Naive thymus-derived CD4-positive, alpha-beta T cell (primary cell): ENCODE results near the gene COBLL1. TPM values are rescaled to one million over a fixed set of nuclear protein-coding genes. Genes with fewer than 3 reads are reported as not detected.

Source experiments
- ATAC-seq: fragments of 150-1000 bp; cut with Tn5 transposase; 2 replicates; pipeline ENCODE4 v1.10.0; 2021; ENCODE audit warnings: mild to moderate bottlenecking, moderate library complexity
- CTCF ChIA-PET: fragments of 350-600 bp; sonication (Branson Sonifier 250); formaldehyde crosslinking; loops from one replicate; lab custom pipeline; 2021; ENCODE audit warnings: antibody characterized with exemption; lab: Charles Lee
- POLR2A ChIA-PET: fragments of 350-600 bp; sonication (Branson Sonifier 250); formaldehyde crosslinking; loops from one replicate; lab custom pipeline; 2021; ENCODE audit warnings: antibody characterized with exemption, inconsistent platforms; lab: Charles Lee
- DNase-seq, 9 donors: peaks; one replicate each; pipeline versions ENCODE4 v3.0.0 to v3.0.0-alpha.2; 2020 to 2022; ENCODE audit warnings: mixed read lengths in 1 of 9
- H3K27ac ChIP-seq: one replicate; pipeline ENCODE4 v1.7.0; 2013; ENCODE audit warnings: mild to moderate bottlenecking, low read depth, low read length, moderate library complexity
- H3K27me3 ChIP-seq, 2 donors: one replicate each; pipeline ENCODE4 v1.7.0; 2013; ENCODE audit warnings: low read length in 2 of 2, mild to moderate bottlenecking in 2 of 2, moderate library complexity in 2 of 2; ENCODE audit not compliant: control insufficient read depth in 2 of 2, insufficient read depth in 2 of 2
- H3K36me3 ChIP-seq, 3 experiments: 1 replicate in 2 of 3; 2 replicates in 1 of 3; pipeline ENCODE4 v1.7.0; 2013; ENCODE audit warnings: low read length in 3 of 3, mild to moderate bottlenecking in 3 of 3, moderate library complexity in 1 of 3; ENCODE audit not compliant: insufficient read depth in 3 of 3, control insufficient read depth in 2 of 3
- H3K4me1 ChIP-seq, 2 donors: one replicate each; pipeline ENCODE4 v1.7.0; 2013; ENCODE audit warnings: low read length in 2 of 2, mild to moderate bottlenecking in 2 of 2, moderate library complexity in 1 of 2; ENCODE audit not compliant: control insufficient read depth in 2 of 2, insufficient read depth in 2 of 2
- H3K4me3 ChIP-seq: 2 replicates; pipeline ENCODE4 v1.7.0; 2013; ENCODE audit warnings: mild to moderate bottlenecking, low read length
- H3K9me3 ChIP-seq, 3 experiments: 1 replicate in 2 of 3; 2 replicates in 1 of 3; pipeline ENCODE4 v1.7.0; 2013; ENCODE audit warnings: low read length in 3 of 3; ENCODE audit not compliant: control insufficient read depth in 2 of 3
- H3K27ac Mint-ChIP-seq, 9 donors: one replicate each; pipeline ENCODE4 v1.8.0; 2020 to 2022; ENCODE audit warnings: mixed read lengths in 9 of 9, mild to moderate bottlenecking in 8 of 9, moderate library complexity in 5 of 9, inconsistent platforms in 2 of 9
- H3K27me3 Mint-ChIP-seq, 5 donors: one replicate each; pipeline ENCODE4 v1.8.0; 2021 to 2022; ENCODE audit warnings: mixed read lengths in 5 of 5, mild to moderate bottlenecking in 1 of 5
- H3K36me3 Mint-ChIP-seq, 5 donors: one replicate each; pipeline ENCODE4 v1.8.0; 2020 to 2022; ENCODE audit warnings: mixed read lengths in 5 of 5, mild to moderate bottlenecking in 3 of 5, inconsistent platforms in 1 of 5
- H3K4me1 Mint-ChIP-seq, 7 donors: one replicate each; pipeline ENCODE4 v1.8.0; 2020 to 2022; ENCODE audit warnings: mixed read lengths in 7 of 7, mild to moderate bottlenecking in 3 of 7, inconsistent platforms in 1 of 7
- H3K4me3 Mint-ChIP-seq, 10 donors: one replicate each; pipeline ENCODE4 v1.8.0; 2020 to 2022; ENCODE audit warnings: mild to moderate bottlenecking in 10 of 10, mixed read lengths in 10 of 10, moderate library complexity in 6 of 10, inconsistent platforms in 2 of 10
- H3K9me3 Mint-ChIP-seq, 11 donors: one replicate each; pipeline ENCODE4 v1.8.0; 2020 to 2022; ENCODE audit warnings: mixed read lengths in 11 of 11, mild to moderate bottlenecking in 4 of 11, inconsistent platforms in 1 of 11, moderate library complexity in 1 of 11
- intact Hi-C, 2 donors: fragments of 100-400 bp; cut with micrococcal nuclease; formaldehyde crosslinking; loops; one replicate each; pipeline ENCODE4 v1.15.1; 2023
- polyA plus RNA-seq, 2 donors: library from polyadenylated mRNA; unstranded; fragments of 300-500 nt; fragmentation: Illumina TruSeq; gene quantifications; one replicate each; pipeline ENCODE4 v1.2.3, GENCODE V29; 2021
- total RNA-seq, 6 experiments: library from RNA in 5 of 6; stranded (reverse) in 5 of 6; gene quantifications; 1 replicate in 5 of 6; 2 replicates in 1 of 6; pipeline ENCODE4 v1.2.3 and lab custom pipeline; 2021 to 2026

Gene COBLL1
- total and polyA plus RNA-seq, 7 experiments from 2014 or later = 0.22 to 8.0 (median 0.57) TPM; not detected in 2

DNA sequence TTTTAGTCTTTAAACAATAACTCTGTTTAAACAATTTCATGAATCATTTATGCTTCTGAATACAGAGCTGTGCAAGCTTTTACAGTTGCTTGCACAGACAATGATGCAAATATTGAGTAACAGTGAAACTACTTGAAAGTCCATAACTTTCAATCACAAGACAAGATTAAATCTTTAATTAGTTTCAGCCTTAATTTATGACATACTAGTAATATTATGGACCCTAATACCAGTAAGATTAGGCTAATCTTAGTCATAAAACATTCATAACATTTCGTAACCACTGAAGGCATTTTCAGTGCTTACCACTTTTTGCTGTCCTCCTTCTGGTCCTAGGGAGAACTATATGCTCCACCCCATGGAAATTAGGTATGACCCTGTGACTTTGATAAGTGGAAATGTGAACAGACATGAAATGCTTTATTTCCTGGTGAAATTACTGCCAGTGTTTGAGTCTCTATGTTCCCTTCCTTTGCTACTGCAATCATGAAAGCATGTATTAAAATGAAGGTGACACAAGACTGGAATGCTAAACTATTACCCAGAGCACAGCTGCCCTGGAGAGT lies 1.8 kb upstream of the COBLL1 start:
- Mint-ChIP-seq H3K4me1 (peaks cover 0 to 9% (median 8%) of the 10 kb centered on the region in 7 donors), H3K36me3 (no peaks in the 10 kb centered on the region), H3K27ac (no peak overlapping the region), H3K9me3 (no peaks in the 10 kb centered on the region), H3K27me3 (peaks cover 24 to 59% (median 39%) of the 10 kb centered on the region in 5 donors), H3K4me3 (peak overlapping the region in 1 of 10 donors; percentile 34)
- ATAC-seq (no peak), DNase-seq (no peak)
- ChIA-PET CTCF (no interaction called here), POLR2A (no interaction called here)
- no peaks in the 10 kb centered on the region for H3K4me1 ChIP-seq
- H3K36me3 ChIP-seq = no peaks in the 10 kb centered on the region
- intact Hi-C loops = no loop called here
- peaks cover 0 to 8% of the 10 kb centered on the region in 2 donors for H3K27me3 ChIP-seq
- H3K9me3 ChIP-seq = no peaks in the 10 kb centered on the region
- no peak overlapping the region for H3K4me3 ChIP-seq
- no peak overlapping the region for H3K27ac ChIP-seq

DNA sequence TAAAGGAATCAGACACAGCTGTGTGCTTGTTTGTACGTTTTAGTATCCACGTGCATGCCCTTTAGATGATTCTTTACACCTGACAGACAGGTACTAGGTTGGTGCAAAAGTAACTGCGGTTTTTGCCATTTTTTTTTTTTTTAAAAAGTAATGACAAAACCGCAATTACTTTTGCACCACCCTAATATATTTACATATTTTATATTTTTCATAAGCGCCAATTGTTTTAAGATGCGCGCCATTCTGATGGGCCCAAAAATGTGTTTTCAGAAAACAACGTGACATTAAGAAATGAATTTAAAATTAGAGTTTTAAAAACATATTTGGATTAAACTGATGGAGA lies 972 bp upstream of the COBLL1 start:
- no peak overlapping the region for H3K27ac ChIP-seq
- Mint-ChIP-seq H3K4me1 (peaks cover 0 to 9% (median 8%) of the 10 kb centered on the region in 7 donors), H3K27me3 (peaks cover 28 to 60% (median 47%) of the 10 kb centered on the region in 5 donors), H3K4me3 (peak overlapping the region in 6 of 10 donors; percentile 58 to 77 (median 65)), H3K9me3 (no peaks in the 10 kb centered on the region), H3K36me3 (no peaks in the 10 kb centered on the region), H3K27ac (no peak overlapping the region)
- H3K9me3 ChIP-seq = no peaks in the 10 kb centered on the region
- ATAC-seq (no peak), DNase-seq (no peak)
- no peaks in the 10 kb centered on the region for H3K4me1 ChIP-seq
- H3K27me3 ChIP-seq = peaks cover 0 to 8% of the 10 kb centered on the region in 2 donors
- intact Hi-C loops = no loop called here
- CTCF ChIA-PET = no interaction called here
- POLR2A ChIA-PET = no interaction called here
- H3K36me3 ChIP-seq = no peaks in the 10 kb centered on the region
- H3K4me3 ChIP-seq = no peak overlapping the region

DNA sequence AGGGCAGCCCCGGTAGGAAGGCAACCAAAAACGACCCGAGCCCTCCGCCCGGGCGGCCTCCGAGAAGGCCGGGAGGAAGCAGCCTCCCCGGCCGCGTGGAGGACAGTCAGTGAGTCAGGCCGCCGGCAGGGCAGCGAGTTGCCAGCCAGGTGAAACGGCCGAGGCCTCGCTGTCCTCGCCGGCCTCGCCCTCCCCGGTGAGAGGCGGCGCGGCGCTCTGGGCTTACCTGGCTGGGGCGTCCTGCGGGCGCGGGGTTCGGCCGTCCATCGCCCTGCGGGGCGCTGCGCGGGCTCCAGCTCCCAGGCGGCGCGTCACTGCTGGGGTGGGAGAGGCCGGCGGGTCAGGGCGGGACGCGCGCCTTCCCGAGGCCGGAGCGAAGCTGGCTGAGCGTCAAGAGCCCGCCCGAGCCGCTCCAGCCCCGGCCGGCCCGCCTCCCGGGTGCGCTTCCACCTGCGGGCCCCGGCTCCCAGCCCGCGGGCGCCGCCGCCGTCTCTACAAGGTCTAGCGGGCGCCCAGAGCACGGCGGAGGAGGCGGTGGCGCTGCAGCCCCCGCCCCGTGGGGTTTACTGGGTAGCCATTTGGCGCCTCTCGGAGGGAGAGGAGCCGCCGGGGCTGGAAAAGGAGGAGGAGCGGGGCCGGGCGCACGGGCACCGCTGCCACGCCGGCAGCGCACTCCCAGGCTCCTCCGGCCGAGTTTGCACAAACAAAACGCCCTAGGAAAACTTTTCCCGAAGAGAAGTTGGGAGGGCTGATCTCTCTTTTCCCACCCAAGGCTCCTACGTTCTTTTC lies 499 bp downstream of the COBLL1 start:
- H3K4me1 ChIP-seq = no peaks in the 10 kb centered on the region
- H3K27me3 Mint-ChIP-seq = peaks cover 28 to 71% (median 55%) of the 10 kb centered on the region in 5 donors
- H3K4me1 Mint-ChIP-seq = peaks cover 0 to 9% (median 8%) of the 10 kb centered on the region in 7 donors
- peak overlapping the region; percentile 58 to 85 (median 74) for H3K4me3 Mint-ChIP-seq
- no peaks in the 10 kb centered on the region for H3K9me3 Mint-ChIP-seq
- peak overlapping the region; percentile 9 for H3K4me3 ChIP-seq
- no peak overlapping the region for H3K27ac Mint-ChIP-seq
- H3K27ac ChIP-seq = no peak overlapping the region
- peak in 4 of 9 donors; percentile 1 to 44 (median 4) for DNase-seq
- POLR2A ChIA-PET = no interaction called here
- CTCF ChIA-PET = no interaction called here
- H3K36me3 ChIP-seq = no peaks in the 10 kb centered on the region
- peak; percentile 68 for ATAC-seq
- H3K36me3 Mint-ChIP-seq = no peaks in the 10 kb centered on the region
- no peaks in the 10 kb centered on the region for H3K9me3 ChIP-seq
- H3K27me3 ChIP-seq = peaks cover 0 to 8% of the 10 kb centered on the region in 2 donors
- intact Hi-C loops = no loop called here

DNA sequence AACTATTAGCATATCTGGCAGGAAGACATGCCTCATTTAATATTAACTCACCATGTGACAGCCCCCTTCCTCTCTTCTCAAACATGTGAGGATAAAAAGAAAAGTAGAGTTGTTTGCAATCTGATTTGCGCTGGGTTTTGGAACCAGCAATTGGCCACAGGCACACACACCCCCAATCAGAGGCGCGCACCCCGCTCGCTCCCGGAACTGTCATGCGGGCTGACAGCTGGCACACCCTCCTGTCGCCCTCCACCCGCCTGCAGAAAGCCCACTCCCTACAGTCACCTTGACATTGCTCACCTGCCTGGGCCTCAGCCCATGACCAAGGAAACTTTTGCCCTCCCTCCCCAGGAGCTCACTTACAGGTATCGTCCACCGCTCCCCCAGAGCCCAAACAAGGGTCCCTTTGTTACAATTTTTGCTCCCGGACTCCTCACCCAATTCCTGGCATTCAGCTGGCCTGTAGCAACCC lies 1.1 kb downstream of the COBLL1 start:
- DNase-seq = no peak

DNA sequence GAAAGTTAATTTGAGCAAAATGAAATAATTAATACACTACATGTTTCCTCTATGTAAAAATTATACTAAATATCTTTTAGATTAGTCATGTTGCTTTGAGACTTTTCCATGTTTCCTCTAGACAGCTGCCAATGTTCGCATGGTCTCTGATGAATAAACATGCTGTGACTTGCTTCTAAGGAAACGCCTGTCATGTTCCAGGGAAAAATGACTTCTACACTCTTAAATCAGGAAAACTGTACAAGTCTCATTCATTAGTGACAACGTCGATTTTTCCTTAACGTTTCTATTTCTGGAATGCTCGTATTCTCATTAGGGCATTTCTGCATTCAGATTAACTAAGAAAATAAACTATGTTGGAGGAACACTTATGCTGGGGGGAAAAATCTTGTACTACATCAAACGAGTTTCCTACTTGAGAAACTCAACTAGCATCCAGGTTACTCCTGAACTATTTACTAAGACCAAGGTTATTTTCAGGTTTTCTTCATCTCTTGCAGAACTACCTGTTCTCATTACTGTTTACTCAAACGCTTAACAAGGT lies 1.6 kb downstream of the COBLL1 start:
- Histone ChIP-seq H3K4me3 (no peak overlapping the region), H3K27ac (no peak overlapping the region), H3K27me3 (peaks cover 0 to 8% of the 10 kb centered on the region in 2 donors), H3K4me1 (no peaks in the 10 kb centered on the region), H3K9me3 (no peaks in the 10 kb centered on the region), H3K36me3 (no peaks in the 10 kb centered on the region)
- H3K27ac Mint-ChIP-seq = no peak overlapping the region
- H3K36me3 Mint-ChIP-seq = no peaks in the 10 kb centered on the region
- intact Hi-C loops = no loop called here
- DNase-seq (no peak), ATAC-seq (no peak)
- H3K27me3 Mint-ChIP-seq = peaks cover 27 to 66% (median 50%) of the 10 kb centered on the region in 5 donors
- H3K9me3 Mint-ChIP-seq = peaks cover 0 to 4% (median 0%) of the 10 kb centered on the region in 11 donors
- H3K4me3 Mint-ChIP-seq = peak overlapping the region; percentile 50 to 85 (median 72)
- POLR2A ChIA-PET = no interaction called here
- H3K4me1 Mint-ChIP-seq = peaks cover 0 to 9% (median 8%) of the 10 kb centered on the region in 7 donors
- CTCF ChIA-PET = no interaction called here

More for the DNA sequence above, 1.1 kb downstream of the COBLL1 start:
- Histone ChIP-seq H3K36me3 (no peaks in the 10 kb centered on the region), H3K27ac (no peak overlapping the region), H3K9me3 (no peaks in the 10 kb centered on the region), H3K27me3 (peaks cover 0 to 8% of the 10 kb centered on the region in 2 donors), H3K4me1 (no peaks in the 10 kb centered on the region), H3K4me3 (no peak overlapping the region)
- ATAC-seq = peak; percentile 19
- ChIA-PET CTCF (no interaction called here), POLR2A (no interaction called here)
- Mint-ChIP-seq H3K4me3 (peak overlapping the region; percentile 50 to 85 (median 72)), H3K36me3 (no peaks in the 10 kb centered on the region), H3K27me3 (peaks cover 28 to 65% (median 51%) of the 10 kb centered on the region in 5 donors), H3K9me3 (no peaks in the 10 kb centered on the region), H3K27ac (no peak overlapping the region), H3K4me1 (peaks cover 0 to 9% (median 8%) of the 10 kb centered on the region in 7 donors)
- intact Hi-C loops = no loop called here

DNA sequence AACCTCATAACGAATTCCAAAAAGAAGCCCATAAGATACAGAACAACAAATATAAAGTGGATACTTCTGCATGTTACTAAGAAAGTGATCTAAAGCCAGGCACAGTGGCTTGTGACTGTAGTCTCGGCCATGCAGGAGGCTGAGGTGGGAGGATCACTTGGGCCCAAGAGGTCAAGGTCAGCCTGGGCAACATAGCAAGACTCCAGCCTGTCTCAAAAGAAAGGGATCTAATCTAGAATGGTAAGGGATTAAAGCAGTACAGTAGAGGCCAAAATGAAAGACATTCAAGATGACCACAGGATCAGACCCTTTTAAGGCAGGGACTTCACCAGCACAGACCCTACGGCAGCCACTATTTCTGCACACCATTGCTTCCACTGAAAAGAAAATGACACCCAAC lies 3.8 kb downstream of the COBLL1 start:
- ChIA-PET POLR2A (no interaction called here), CTCF (no interaction called here)
- ATAC-seq (no peak), DNase-seq (no peak)
- Mint-ChIP-seq H3K4me1 (peaks cover 0 to 9% (median 8%) of the 10 kb centered on the region in 7 donors), H3K27ac (no peak overlapping the region), H3K4me3 (no peak overlapping the region), H3K36me3 (no peaks in the 10 kb centered on the region), H3K9me3 (peaks cover 0 to 4% (median 0%) of the 10 kb centered on the region in 11 donors), H3K27me3 (peaks cover 18 to 55% (median 38%) of the 10 kb centered on the region in 5 donors)
- intact Hi-C loops = no loop called here
- H3K27ac ChIP-seq = no peak overlapping the region
- peaks cover 0 to 5% of the 10 kb centered on the region in 2 donors for H3K27me3 ChIP-seq
- no peak overlapping the region for H3K4me3 ChIP-seq
- no peaks in the 10 kb centered on the region for H3K4me1 ChIP-seq
- no peaks in the 10 kb centered on the region for H3K36me3 ChIP-seq
- no peaks in the 10 kb centered on the region for H3K9me3 ChIP-seq
